ENCODE results near the gene ACOT13. TPM values are rescaled to one million over a fixed set of nuclear protein-coding genes. Genes with fewer than 3 reads are reported as not detected.
"Not testable (repeated sequence)": the region's sequence is repeated elsewhere in the genome, so short reads cannot be mapped to it uniquely, and the experiment has no call there.

ACOT13 gene
- total RNA-seq, 4 donors from 2014 or later = 3.4 to 8.9 (median 6.8) TPM

GRCh38 chr6:24744911-24745310 lies 78.0 kb downstream of the ACOT13 start:
- Histone ChIP-seq H3K36me3 (no peaks in the 10 kb centered on the region), H3K27ac (no peak overlapping the region), H3K4me1 (no peaks in the 10 kb centered on the region), H3K4me3 (no peak overlapping the region), H3K9me3 (no peaks in the 10 kb centered on the region), H3K27me3 (no peaks in the 10 kb centered on the region)
- TF ChIP-seq POLR2AphosphoS5 (IDR thresholded peaks at IDR 0.05) (no peak), EP300 (IDR thresholded peaks at IDR 0.05) (no peak), CTCF (IDR thresholded peaks at IDR 0.05) (no peak), POLR2A (IDR thresholded peaks at IDR 0.05) (no peak)
- 64 to 87% methylated on average over 5 of the region's 5 CpGs for WGBS, 2 donors (ENCODE audit: low coverage in 1 of 2)
- peak; percentile 25 for ATAC-seq

- ATAC-seq = no peak
- no peaks in the 10 kb centered on the region for H3K9me3 ChIP-seq
These were observed 82.4 kb downstream of the ACOT13 start for GRCh38 chr6:24749297-24749696.

GRCh38 chr6:24750878-24751277 lies 84.0 kb downstream of the ACOT13 start:
- ATAC-seq, H3K36me3 ChIP-seq, H3K9me3 ChIP-seq, H3K27me3 ChIP-seq, H3K4me1 ChIP-seq, H3K4me3 ChIP-seq, H3K27ac ChIP-seq: not testable (repeated sequence)
- 93 to 100% methylated on average over 1 to 2 of the region's 3 CpGs for WGBS, 2 donors (ENCODE audit: low coverage in 1 of 2)

More at GRCh38 chr6:24749297-24749696, 82.4 kb downstream of the ACOT13 start:
- Histone ChIP-seq H3K36me3 (no peaks in the 10 kb centered on the region), H3K27ac (no peak overlapping the region), H3K4me1 (no peaks in the 10 kb centered on the region), H3K4me3 (no peak overlapping the region), H3K27me3 (peaks cover 3% of the 10 kb centered on the region)
- 33 to 40% methylated on average over 3 of the region's 3 CpGs for WGBS, 2 donors (ENCODE audit: low coverage in 1 of 2)
- TF ChIP-seq EP300 (IDR thresholded peaks at IDR 0.05) = no peak
- TF ChIP-seq POLR2AphosphoS5 (IDR thresholded peaks at IDR 0.05) = no peak

GRCh38 chr6:24752503-24752902 lies 85.6 kb downstream of the ACOT13 start:
- Histone ChIP-seq H3K36me3 (no peaks in the 10 kb centered on the region), H3K4me3 (no peak overlapping the region), H3K27ac (no peak overlapping the region), H3K9me3 (no peaks in the 10 kb centered on the region), H3K27me3 (peaks cover 3% of the 10 kb centered on the region), H3K4me1 (no peaks in the 10 kb centered on the region)
- no peak for ATAC-seq
- whole genome bisulfite sequencing, 2 donors (ENCODE audit: low coverage in 1 of 2) = 57 to 76% methylated on average over 2 of the region's 2 CpGs
- TF ChIP-seq EP300 (IDR thresholded peaks at IDR 0.05) (no peak), POLR2A (IDR thresholded peaks at IDR 0.05) (no peak), POLR2AphosphoS5 (IDR thresholded peaks at IDR 0.05) (no peak), CTCF (IDR thresholded peaks at IDR 0.05) (no peak)

- Histone ChIP-seq H3K4me3 (no peak overlapping the region), H3K9me3 (no peaks in the 10 kb centered on the region), H3K4me1 (no peaks in the 10 kb centered on the region), H3K27me3 (peaks cover 3% of the 10 kb centered on the region), H3K27ac (no peak overlapping the region), H3K36me3 (no peaks in the 10 kb centered on the region)
- no peak for ATAC-seq
- 100% methylated on average over 1 of the region's 1 CpG for WGBS, 2 donors (ENCODE audit: low coverage in 1 of 2)
- TF ChIP-seq EP300 (IDR thresholded peaks at IDR 0.05) (no peak), CTCF (IDR thresholded peaks at IDR 0.05) (no peak), POLR2AphosphoS5 (IDR thresholded peaks at IDR 0.05) (no peak), POLR2A (IDR thresholded peaks at IDR 0.05) (no peak)
These were observed 86.1 kb downstream of the ACOT13 start for GRCh38 chr6:24752917-24753492.

- H3K4me3 ChIP-seq = no peak overlapping the region
- no peak for ATAC-seq
- 77 to 92% methylated on average over 2 of the region's 2 CpGs for WGBS, 2 donors (ENCODE audit: low coverage in 1 of 2)
- TF ChIP-seq POLR2AphosphoS5 (IDR thresholded peaks at IDR 0.05) (no peak), POLR2A (IDR thresholded peaks at IDR 0.05) (no peak), EP300 (IDR thresholded peaks at IDR 0.05) (no peak), CTCF (IDR thresholded peaks at IDR 0.05) (no peak)
- no peak overlapping the region for H3K27ac ChIP-seq
- no peaks in the 10 kb centered on the region for H3K4me1 ChIP-seq
- peaks cover 3% of the 10 kb centered on the region for H3K27me3 ChIP-seq
- no peaks in the 10 kb centered on the region for H3K36me3 ChIP-seq
- no peaks in the 10 kb centered on the region for H3K9me3 ChIP-seq
These were observed 86.7 kb downstream of the ACOT13 start for GRCh38 chr6:24753545-24753944.

- not testable (repeated sequence) for ATAC-seq, H3K9me3 ChIP-seq, H3K4me3 ChIP-seq, H3K27ac ChIP-seq, H3K27me3 ChIP-seq, H3K36me3 ChIP-seq, H3K4me1 ChIP-seq
- 87% methylated on average over 4 of the region's 4 CpGs; no CpG with 5 or more reads in 1 of the 2 donors for WGBS, 2 donors (ENCODE audit: low coverage in 1 of 2)
These were observed 87.5 kb downstream of the ACOT13 start for GRCh38 chr6:24754378-24754777.

All from gastroesophageal sphincter (tissue), 4 donors.